ENCODE results near the gene MTIF2. TPM values are rescaled to one million over a fixed set of nuclear protein-coding genes. Genes with fewer than 3 reads are reported as not detected.
"Not testable (repeated sequence)": the region's sequence is repeated elsewhere in the genome, so short reads cannot be mapped to it uniquely, and the experiment has no call there.

Gene MTIF2
- total RNA-seq, 4 donors from 2014 or later, result 22.7 to 34.4 (median 33.5) TPM

- H3K4me3 ChIP-seq, result no peak overlapping the region
- no peak for DNase-seq
- in situ Hi-C loops (cut with MboI; ENCODE audit: low pct_ligation_motif_present in 1 of 4, low pct_unique_long_range_greater_than_20kb in 1 of 4, low sequenced_read_pairs in 3 of 4), result no loop called here
- no peaks in the 10 kb centered on the region for H3K27me3 ChIP-seq
- WGBS, 2 donors (ENCODE audit: low coverage in 1 of 2), result 98 to 100% methylated on average over 3 of the region's 3 CpGs
- no peak overlapping the region for H3K27ac ChIP-seq
- H3K4me1 ChIP-seq, result peaks cover 17 to 24% (median 21%) of the 10 kb centered on the region in 4 donors
- H3K36me3 ChIP-seq, result peaks cover 0 to 16% (median 7%) of the 10 kb centered on the region in 4 donors
- TF ChIP-seq, protein P1, sequence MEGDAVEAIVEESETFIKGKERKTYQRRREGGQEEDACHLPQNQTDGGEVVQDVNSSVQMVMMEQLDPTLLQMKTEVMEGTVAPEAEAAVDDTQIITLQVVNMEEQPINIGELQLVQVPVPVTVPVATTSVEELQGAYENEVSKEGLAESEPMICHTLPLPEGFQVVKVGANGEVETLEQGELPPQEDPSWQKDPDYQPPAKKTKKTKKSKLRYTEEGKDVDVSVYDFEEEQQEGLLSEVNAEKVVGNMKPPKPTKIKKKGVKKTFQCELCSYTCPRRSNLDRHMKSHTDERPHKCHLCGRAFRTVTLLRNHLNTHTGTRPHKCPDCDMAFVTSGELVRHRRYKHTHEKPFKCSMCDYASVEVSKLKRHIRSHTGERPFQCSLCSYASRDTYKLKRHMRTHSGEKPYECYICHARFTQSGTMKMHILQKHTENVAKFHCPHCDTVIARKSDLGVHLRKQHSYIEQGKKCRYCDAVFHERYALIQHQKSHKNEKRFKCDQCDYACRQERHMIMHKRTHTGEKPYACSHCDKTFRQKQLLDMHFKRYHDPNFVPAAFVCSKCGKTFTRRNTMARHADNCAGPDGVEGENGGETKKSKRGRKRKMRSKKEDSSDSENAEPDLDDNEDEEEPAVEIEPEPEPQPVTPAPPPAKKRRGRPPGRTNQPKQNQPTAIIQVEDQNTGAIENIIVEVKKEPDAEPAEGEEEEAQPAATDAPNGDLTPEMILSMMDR (IDR thresholded peaks at IDR 0.05), result no peak
- TF ChIP-seq POLR2A (IDR thresholded peaks at IDR 0.05), result no peak
- no peak for TF ChIP-seq EP300 (IDR thresholded peaks at IDR 0.05; ENCODE audit: low read depth)
- no peak for TF ChIP-seq POLR2AphosphoS5 (IDR thresholded peaks at IDR 0.05)
- intact Hi-C loops (cut with DNase I; ENCODE audit: low total_unique reads), result no loop called here
- no peaks in the 10 kb centered on the region for H3K9me3 ChIP-seq
Measured at GRCh38 chr2:55230551-55230950, 38.5 kb downstream of the MTIF2 start.

DNA sequence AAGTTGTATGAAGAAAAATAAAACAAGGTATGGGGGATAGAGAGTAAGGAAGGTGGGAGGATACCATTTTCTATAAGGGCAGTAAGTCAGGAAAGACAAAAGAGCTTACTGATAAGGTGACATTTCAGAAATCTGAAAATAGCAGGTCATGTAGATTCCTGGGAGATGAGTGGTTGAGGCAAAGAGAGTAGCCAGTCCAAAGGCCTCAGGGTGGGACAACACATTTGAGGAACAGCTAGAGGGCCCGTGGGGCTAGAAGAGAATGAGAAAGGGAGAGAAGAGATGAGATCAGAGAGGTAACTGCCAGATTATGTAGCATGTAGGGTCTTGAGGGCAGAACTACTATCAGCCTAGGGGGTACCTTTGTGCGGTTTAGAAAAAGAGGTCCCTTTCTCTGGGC, 39.8 kb downstream of the MTIF2 start:
- TF ChIP-seq EP300 (IDR thresholded peaks at IDR 0.05; ENCODE audit: low read depth), result no peak
- no peak for TF ChIP-seq POLR2AphosphoS5 (IDR thresholded peaks at IDR 0.05)
- in situ Hi-C loops (cut with MboI; ENCODE audit: low pct_ligation_motif_present in 1 of 4, low pct_unique_long_range_greater_than_20kb in 1 of 4, low sequenced_read_pairs in 3 of 4), result no loop called here
- DNase-seq, result no peak
- Histone ChIP-seq H3K36me3 (peaks cover 0 to 3% (median under 1%) of the 10 kb centered on the region in 4 donors), H3K27me3 (no peaks in the 10 kb centered on the region), H3K4me3 (no peak overlapping the region), H3K9me3 (no peaks in the 10 kb centered on the region), H3K4me1 (peaks cover 11 to 18% (median 16%) of the 10 kb centered on the region in 4 donors), H3K27ac (no peak overlapping the region)
- intact Hi-C loops (cut with DNase I; ENCODE audit: low total_unique reads), result no loop called here
- 82 to 96% methylated on average over 2 of the region's 2 CpGs for WGBS, 2 donors (ENCODE audit: low coverage in 1 of 2)

DNA sequence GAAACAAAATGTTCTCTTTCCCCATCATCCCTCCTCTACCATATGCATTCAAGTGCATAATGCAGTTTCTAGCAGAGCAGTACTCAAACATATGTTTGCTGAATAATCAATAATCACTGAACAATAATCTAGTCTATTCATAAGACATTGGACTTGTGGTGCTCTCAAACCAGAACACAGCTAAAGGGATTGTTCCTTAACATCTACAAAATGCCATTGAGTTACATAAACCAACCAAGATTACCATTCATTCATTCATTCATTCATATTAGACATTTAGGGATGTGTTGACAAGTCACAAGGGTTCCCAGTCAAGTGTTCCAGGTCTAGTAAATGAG, 40.8 kb downstream of the MTIF2 start:
- in situ Hi-C loops (cut with MboI; ENCODE audit: low pct_ligation_motif_present in 1 of 4, low pct_unique_long_range_greater_than_20kb in 1 of 4, low sequenced_read_pairs in 3 of 4) (no loop called here), intact Hi-C loops (cut with DNase I; ENCODE audit: low total_unique reads) (no loop called here)
- no peak for DNase-seq
- H3K9me3 ChIP-seq, result no peaks in the 10 kb centered on the region
- peaks cover under 1 to 8% (median 7%) of the 10 kb centered on the region in 4 donors for H3K4me1 ChIP-seq
- H3K36me3 ChIP-seq, result no peaks in the 10 kb centered on the region
- TF ChIP-seq POLR2AphosphoS5 (IDR thresholded peaks at IDR 0.05) (no peak), EP300 (IDR thresholded peaks at IDR 0.05; ENCODE audit: low read depth) (no peak), POLR2A (IDR thresholded peaks at IDR 0.05) (no peak)
- TF ChIP-seq, protein P1 (IDR thresholded peaks at IDR 0.05), result no peak
- no peaks in the 10 kb centered on the region for H3K27me3 ChIP-seq
- H3K27ac ChIP-seq, result peak overlapping the region in 2 of 4 donors; percentile 51 to 55
- no peak overlapping the region for H3K4me3 ChIP-seq

DNA sequence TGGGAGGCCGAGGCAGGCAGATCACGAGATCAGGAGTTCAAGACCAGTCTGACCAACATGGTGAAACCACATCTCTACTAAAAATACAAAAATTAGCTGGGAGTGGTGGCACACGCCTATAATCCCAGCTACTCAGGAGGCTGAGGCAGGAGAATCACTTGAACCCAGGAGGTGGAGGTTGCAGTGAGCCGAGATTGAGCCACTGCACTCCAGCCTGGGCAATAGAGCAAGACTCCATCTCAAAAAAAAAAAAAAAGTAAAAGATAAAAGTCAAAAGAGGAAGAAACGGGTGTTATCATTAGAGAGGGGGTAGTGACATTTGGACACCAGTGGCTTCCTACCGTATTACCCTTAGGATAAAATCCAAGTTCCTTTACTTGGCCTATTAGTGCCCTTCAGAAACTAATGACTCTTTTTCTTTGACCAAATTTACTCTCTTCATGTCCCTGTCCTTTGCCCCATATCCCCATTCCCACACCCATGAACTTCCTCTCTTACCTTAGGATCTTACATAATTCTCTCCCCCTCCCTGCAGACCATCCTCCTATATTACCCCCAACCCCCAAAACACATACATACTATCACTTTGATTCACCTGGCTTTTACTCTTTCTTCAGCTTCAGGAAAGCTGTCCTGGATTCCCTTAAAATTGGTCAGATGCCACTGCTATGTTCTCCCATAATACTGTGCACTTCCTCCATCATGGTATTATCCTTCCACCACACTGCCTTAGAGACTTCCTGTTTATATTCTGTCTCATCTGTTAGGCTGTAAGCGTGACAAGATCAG, 41.4 kb downstream of the MTIF2 start:
- H3K4me3 ChIP-seq; H3K9me3 ChIP-seq; H3K36me3 ChIP-seq; intact Hi-C loops (cut with DNase I; ENCODE audit: low total_unique reads); DNase-seq; H3K27me3 ChIP-seq; in situ Hi-C loops (cut with MboI; ENCODE audit: low pct_ligation_motif_present in 1 of 4, low pct_unique_long_range_greater_than_20kb in 1 of 4, low sequenced_read_pairs in 3 of 4): not testable (repeated sequence)
- 78 to 82% methylated on average over 6 to 7 of the region's 7 CpGs for WGBS, 2 donors (ENCODE audit: low coverage in 1 of 2)
- Histone ChIP-seq H3K4me1 (peaks cover 5 to 11% (median 8%) of the 10 kb centered on the region in 4 donors), H3K27ac (peak overlapping the region in 3 of 4 donors; percentile 39 to 55 (median 51))

DNA sequence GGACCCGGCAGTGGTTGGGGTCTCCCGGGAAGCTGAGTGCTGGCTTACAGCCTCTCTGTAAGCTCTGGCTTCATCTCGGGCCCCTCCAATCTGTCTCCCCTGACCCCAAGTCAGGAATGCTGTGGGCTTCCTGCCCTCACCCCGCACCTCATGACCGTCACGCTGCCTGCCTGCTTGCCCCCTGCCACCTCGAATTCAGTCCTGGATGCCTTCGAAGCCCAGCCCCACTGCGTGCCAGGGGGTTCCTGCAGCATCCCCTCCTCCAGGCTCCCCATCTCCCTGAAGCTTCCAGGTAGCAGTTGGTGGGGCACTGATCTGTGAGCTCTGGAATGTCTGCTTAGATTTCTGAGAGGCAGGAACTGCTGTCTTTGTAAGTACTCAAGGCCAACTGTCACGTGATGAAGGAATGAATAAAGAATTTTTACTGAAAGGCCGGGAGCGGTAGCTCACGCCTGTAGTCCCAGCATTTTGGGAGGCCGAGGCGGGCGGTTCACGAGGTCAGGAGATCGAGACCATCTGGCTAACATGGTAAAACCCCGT, 43.5 kb downstream of the MTIF2 start:
- H3K4me1 ChIP-seq, result peaks cover 0 to 10% (median 5%) of the 10 kb centered on the region in 4 donors
- intact Hi-C loops (cut with DNase I; ENCODE audit: low total_unique reads) (no loop called here), in situ Hi-C loops (cut with MboI; ENCODE audit: low pct_ligation_motif_present in 1 of 4, low pct_unique_long_range_greater_than_20kb in 1 of 4, low sequenced_read_pairs in 3 of 4) (no loop called here)
- H3K36me3 ChIP-seq, result no peaks in the 10 kb centered on the region
- TF ChIP-seq POLR2AphosphoS5 (IDR thresholded peaks at IDR 0.05), result no peak
- TF ChIP-seq, protein P1 (IDR thresholded peaks at IDR 0.05), result no peak
- TF ChIP-seq EP300 (IDR thresholded peaks at IDR 0.05; ENCODE audit: low read depth), result no peak
- TF ChIP-seq POLR2A (IDR thresholded peaks at IDR 0.05), result no peak
- no peaks in the 10 kb centered on the region for H3K9me3 ChIP-seq
- 88% methylated on average over 19 of the region's 19 CpGs; no CpG with 5 or more reads in 1 of the 2 donors for WGBS, 2 donors (ENCODE audit: low coverage in 1 of 2)
- H3K27ac ChIP-seq, result no peak overlapping the region
- H3K4me3 ChIP-seq, result no peak overlapping the region
- H3K27me3 ChIP-seq, result no peaks in the 10 kb centered on the region
- DNase-seq, result no peak

Data from transverse colon (tissue), 4 donors.